ENCODE results near the gene LIN7A.
"Not testable (repeated sequence)": the region's sequence is repeated elsewhere in the genome, so short reads cannot be mapped to it uniquely, and the experiment has no call there.

GRCh38 chr12:80782963-80783470 is 154.7 kb downstream of the LIN7A start:
- not testable (repeated sequence) for TF ChIP-seq CTCF (IDR thresholded peaks at IDR 0.05; ENCODE audit: low read depth, low read length, poor library complexity, severe bottlenecking); EZH2phosphoT487 (IDR thresholded peaks at IDR 0.05; ENCODE audit: borderline replicate concordance, low read length)

Data from DOHH2 (cell line).